ENCODE measurements around the gene IGFBP7.

Gene IGFBP7

DNA sequence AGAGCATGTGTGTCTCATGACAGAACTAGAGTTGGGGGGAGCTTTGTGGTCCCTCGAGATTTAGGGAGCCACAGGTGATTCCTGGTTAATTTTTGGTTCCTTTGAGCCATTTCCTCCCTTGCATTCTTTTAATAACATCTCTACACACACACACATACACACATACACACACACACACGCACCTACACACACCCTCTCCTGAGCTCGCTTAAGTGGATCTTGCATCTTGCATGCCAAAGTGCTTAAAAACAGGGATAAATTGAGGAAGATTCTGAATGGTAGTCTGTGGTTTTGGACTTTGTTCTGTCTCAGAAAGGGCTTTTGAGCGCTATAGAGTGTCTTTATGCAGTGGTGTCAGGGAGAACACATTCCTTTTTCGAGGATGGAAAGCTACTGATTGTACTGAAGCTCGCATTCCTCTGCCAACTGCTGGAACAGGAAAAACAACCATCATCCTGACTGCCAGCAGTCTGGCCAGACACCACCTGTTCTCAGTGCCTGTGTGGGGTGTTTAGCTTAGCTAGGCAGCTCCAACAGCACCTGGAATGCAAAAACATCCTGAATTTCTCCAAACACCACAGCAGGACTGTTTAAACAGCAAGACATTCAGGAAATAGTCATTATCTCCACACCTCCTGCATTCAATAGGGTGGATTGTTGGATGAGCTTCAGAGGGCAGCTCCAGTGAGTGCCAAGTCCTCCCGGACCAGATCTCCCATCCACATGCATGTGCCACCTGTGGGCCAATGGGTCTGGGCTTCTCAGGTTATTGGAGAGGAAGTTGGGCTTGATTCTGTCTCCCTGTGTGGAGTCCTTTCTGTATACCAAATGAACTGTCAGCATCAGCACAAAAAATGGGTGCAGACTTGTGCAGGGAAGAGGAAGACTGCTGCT is 21.9 kb upstream of the IGFBP7 start:
- no peak for DNase-seq (ENCODE audit: low spot score)
- TF ChIP-seq, protein P1, sequence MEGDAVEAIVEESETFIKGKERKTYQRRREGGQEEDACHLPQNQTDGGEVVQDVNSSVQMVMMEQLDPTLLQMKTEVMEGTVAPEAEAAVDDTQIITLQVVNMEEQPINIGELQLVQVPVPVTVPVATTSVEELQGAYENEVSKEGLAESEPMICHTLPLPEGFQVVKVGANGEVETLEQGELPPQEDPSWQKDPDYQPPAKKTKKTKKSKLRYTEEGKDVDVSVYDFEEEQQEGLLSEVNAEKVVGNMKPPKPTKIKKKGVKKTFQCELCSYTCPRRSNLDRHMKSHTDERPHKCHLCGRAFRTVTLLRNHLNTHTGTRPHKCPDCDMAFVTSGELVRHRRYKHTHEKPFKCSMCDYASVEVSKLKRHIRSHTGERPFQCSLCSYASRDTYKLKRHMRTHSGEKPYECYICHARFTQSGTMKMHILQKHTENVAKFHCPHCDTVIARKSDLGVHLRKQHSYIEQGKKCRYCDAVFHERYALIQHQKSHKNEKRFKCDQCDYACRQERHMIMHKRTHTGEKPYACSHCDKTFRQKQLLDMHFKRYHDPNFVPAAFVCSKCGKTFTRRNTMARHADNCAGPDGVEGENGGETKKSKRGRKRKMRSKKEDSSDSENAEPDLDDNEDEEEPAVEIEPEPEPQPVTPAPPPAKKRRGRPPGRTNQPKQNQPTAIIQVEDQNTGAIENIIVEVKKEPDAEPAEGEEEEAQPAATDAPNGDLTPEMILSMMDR (IDR thresholded peaks at IDR 0.05; ENCODE audit: extremely low read depth, missing control alignments) = no peak

DNA sequence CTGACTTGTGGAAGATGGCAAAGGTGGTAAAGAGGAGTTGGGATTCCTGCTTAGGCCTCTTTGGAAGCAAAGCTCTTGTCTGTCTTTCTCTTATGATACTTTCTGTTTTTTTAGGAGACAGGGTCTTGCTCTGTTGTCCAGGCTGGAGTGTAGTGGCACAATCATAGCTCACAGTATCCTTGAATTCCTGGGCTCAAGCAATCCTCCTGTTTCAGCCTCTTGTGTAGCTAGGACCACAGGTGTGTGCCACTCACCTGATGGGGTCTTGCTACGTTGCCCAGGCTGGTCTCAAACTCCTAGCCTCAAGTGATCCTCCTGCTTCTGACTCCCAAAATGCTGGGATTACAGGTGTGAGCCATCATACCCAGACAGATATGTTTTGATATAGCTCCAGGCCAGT is 19.3 kb upstream of the IGFBP7 start:
- DNase-seq (ENCODE audit: low spot score) = no peak
- TF ChIP-seq, protein P1 (IDR thresholded peaks at IDR 0.05; ENCODE audit: extremely low read depth, missing control alignments) = no peak

DNA sequence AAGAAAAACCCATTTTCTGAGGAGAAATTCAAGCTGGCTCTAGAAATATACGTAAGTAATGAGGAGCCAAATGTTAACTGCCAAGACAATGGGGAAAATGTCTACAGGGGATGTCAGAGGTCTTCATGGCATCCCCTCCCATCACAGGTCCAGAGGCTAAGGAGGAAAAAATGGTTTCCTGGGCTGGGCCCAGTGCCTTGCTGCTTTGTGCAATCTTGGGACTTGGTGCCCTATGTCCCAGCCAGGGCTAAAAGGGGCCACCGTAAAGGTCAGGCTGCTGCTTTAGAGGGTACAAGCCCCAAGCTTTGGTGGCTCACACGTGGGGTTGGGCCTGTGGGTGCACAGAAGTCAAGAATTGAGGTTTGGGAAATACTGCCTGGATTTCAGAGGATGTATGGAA is 17.2 kb upstream of the IGFBP7 start:
- DNase-seq (ENCODE audit: low spot score) = no peak
- TF ChIP-seq, protein P1 (IDR thresholded peaks at IDR 0.05; ENCODE audit: extremely low read depth, missing control alignments) = no peak

DNA sequence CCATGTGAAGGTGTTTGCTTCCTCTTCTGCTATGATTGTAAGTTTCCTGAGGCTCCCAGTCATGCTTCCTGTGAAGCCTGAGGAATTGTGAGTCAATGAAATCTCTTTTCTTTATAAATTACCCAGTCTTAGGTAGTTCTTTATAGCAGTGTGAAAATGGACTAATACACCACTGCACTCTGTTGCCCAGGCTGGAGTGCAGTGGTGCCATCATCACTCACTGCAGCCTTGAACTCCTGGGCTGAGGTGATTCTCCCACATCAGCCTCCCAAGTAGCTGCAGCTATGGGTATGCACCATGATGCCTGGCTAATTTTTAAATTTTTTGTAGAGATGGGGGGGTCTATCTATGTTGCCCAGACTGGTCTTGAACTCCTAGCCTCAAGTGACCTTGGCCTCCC is 15.8 kb upstream of the IGFBP7 start:
- no peak for DNase-seq (ENCODE audit: low spot score)
- TF ChIP-seq, protein P1 (IDR thresholded peaks at IDR 0.05; ENCODE audit: extremely low read depth, missing control alignments) = no peak

DNA sequence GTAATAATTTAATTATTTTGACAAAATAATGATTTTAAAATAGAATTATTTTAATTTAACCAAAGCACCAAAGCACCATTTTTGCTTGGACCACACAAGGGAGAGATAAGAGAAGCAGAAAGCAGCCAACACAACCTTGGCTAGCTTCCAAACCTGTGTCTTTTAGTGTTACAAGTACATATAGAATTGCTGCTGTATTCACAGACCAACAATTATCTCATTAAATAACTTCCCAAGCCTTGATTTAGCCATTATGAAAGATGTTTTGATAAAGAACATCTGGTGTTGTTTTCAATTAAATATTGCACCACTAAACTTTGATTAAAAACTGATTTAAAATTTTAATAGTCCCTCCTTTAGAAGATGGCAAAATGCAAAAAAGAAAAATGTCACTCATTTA is 14.0 kb upstream of the IGFBP7 start:
- DNase-seq (ENCODE audit: low spot score) = no peak
- TF ChIP-seq, protein P1 (IDR thresholded peaks at IDR 0.05; ENCODE audit: extremely low read depth, missing control alignments) = no peak

DNA sequence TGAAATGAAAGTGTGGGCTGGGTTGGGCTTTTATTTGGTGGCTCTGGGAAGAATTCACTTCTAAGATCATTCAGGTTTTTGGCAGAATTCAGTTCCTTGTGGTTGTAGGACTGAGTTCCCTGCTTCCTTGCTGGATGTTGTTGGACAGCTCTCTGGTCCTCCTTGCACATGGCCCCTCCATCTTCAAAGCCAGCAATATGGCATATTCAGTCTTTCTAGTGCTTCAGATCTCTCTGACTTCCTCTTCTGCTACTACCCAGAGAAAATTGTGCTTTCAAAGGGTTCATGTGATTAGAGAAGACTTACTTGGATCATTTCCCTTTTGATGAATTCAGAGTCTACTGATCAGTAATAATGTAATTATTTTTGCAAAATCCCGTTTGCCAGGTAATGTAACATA is 12.8 kb upstream of the IGFBP7 start:
- TF ChIP-seq, protein P1 (IDR thresholded peaks at IDR 0.05; ENCODE audit: extremely low read depth, missing control alignments) = no peak
- no peak for DNase-seq (ENCODE audit: low spot score)

DNA sequence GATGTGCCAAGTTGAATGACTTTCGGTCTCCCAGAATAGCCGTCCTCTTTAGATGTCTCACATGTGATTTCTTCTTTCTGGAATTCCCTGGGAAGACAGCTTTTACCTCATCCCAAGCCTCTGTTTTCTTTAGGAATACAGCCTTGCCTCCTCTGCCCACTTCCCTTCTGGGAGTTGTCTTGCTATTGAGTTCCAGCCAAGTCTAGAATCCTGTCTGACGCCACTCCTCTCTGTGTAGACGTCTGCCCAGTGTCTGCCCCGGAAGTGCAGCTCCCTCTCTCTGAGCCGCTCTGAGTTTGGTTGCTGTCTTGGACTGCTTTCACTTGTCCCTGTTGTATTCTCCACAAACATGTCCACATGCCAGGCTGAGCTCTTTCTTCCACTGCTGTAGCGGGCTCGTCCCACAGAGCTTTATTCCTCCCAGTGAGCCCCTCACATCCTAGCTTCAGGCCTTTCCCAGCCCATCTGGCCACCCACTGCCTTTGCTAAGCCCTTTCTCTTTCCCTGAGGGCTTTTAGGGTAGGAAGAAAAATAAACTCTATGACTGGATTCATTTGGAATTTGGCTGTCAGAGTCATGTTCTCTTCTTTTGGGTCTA is 9.0 kb upstream of the IGFBP7 start:
- TF ChIP-seq, protein P1 (IDR thresholded peaks at IDR 0.05; ENCODE audit: extremely low read depth, missing control alignments) = no peak
- DNase-seq (ENCODE audit: low spot score) = no peak
